SHP77 treated with DMSO at 0.1 percent for 48 hours (cell line): ENCODE data around the gene PECR.
"Not testable (repeated sequence)": the region's sequence is repeated elsewhere in the genome, so short reads cannot be mapped to it uniquely, and the experiment has no call there.

Source experiments
- DNase-seq: peaks from one replicate; lab custom pipeline; 2025; lab: John Stamatoyannopoulos, UW

PECR gene

DNA sequence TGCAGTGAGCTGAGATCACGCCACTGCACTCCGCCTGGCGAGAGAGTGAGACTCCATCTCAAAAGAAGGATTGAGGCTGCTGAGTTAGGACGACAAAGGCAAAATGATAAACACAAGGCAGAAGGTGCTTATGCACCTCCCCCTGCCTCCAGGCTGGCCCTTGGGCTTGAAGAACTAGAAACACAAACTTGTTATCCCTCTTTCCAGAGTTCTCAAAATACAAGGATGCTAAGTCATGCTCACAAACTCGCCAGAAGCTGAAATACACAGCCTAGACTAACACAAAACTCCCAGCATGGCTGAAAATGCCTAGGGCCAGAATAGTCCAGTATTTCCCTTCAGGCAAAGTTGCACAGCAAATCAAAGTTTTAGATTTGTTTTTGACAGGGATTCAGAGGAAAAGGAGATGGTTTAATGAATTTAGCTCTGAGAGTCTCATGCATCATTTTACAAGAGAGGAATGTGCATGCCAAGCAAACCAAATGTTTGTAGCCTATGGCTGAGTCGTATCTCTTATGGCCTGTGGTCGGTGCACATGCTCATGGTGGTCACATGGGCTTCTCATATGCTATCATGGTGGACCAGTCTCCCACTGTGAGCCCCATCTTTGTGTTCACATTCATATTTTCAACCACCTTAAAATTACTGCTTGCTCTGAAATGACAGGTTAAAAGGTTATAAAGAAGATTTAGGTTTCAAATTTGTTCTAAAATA, 52.0 kb downstream of the PECR start:
- no peak for DNase-seq

GRCh38 chr2:216024779-216025336, 56.8 kb downstream of the PECR start:
- DNase-seq = no peak

DNA sequence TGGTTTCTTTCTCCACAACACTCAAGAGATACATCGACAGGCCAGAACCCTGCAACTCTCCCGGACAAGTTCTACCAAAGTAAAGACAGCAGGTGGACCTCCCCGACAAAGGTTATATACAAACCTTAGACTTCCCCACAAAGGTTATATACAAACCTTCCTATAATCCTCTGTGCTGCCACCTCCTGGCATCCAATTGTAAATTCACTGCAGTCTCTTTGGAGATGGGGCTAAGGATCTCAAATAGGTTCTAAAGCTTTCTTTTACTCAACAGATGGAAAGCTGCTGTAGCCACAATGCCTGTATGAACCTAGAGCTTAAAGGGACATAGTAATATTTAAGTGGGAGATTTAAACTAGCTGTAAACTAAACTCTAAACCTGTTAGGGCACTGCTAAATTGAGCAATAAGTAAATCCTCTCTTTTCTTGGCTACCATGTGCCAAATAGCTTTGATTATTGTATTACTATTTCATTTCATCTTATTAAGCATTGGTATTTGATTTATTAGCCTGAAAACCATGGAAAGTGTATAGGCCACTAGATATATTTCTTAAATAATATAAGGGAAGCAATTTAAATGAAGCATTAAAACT, 58.5 kb downstream of the PECR start:
- peak; percentile 24 for DNase-seq

DNA sequence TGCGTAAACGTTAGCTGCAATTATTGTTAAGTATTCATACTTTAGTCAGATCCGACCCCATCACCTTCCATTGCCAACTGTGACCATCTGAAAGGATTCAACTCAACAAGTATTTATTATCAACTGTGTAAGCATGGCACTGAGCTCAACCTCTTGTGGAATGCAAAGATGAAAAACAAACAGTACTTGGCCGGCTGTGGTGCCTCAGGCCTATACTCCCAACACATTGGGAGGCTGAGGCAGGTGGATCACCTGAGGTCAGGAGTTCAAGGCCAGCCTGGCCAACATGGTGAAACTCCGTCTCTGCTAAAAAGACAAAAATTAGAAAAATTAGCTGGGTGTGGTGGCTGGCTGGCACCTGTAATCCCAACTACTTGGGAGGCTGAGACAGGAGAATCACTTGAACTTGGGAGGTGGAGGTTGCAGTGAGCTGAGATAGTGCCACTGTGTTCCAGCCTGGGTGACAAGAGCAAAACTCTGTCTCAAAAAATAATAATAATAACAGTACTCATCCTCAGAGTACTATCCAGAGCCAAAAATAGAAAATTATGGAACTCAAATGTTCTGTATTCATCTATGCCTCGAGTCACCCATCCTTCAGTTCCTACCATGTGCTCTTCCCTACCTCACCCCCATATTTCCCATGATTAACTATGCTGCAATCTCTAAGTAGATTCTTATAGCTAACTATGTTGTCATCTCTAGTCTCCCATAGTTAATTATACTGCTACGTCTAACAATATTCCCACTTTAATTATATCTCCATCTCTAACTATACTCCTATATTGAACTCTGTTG, 59.6 kb downstream of the PECR start:
- DNase-seq = no peak

DNA sequence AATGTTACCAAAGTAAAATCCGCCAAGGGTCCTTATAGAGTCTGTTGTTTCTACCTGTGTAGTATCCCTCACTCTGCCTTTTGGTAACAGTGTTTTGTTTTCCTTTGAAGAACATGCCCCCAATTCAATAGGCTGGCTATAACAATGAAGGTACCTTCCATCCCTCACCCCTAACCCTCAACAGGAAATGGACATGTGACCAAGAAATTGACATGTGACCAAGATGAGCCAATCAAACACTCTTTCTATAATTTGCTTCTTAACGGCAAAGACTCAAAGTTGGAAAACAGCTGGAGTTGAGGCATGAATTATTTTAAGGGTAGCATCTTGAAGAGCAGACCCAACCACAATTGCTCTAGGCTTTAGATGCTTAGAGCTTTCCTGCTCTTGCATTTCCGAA, 62.9 kb downstream of the PECR start:
- no peak for DNase-seq

GRCh38 chr2:216017365-216017764, 64.2 kb downstream of the PECR start:
- no peak for DNase-seq

- DNase-seq = no peak
Observed at GRCh38 chr2:216016581-216016980, 65.0 kb downstream of the PECR start.

DNA sequence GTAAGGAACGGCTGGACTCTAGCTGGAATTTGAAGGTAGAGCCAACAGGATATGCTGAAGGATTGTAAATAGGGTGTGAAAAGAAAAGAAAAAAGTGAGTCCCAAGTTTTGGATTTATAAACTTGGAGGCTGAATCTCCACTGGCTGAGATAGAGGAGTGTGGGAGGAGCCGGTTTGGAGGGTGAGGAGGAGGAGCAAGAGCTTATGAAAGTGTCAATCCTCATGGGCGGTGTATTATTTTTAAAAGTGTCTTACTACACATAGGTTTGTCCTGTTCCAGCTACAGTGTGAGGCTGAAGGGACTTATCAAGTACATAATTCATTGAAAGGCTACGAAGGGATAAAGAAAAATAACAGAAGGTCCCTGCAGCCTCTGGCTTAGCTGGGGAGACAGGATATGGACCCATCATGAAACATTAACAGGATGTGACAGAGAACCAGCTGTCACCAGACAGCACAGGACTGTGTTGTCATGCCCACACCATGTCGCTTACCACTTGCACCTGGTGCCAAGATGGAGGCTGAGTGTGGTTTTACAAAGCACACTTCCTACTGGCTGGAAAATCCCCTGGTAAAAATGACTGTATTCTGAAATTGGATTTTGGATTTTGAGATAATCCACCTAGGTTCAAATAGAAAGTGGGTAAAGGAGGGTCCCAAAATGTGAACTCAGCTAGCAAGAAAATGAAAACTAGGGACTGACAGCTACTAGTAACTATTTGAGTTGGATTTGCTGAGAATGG, 65.7 kb downstream of the PECR start:
- DNase-seq = peak; percentile 48

- DNase-seq = no peak
Observed at GRCh38 chr2:216014986-216015385, 66.6 kb downstream of the PECR start.

- no peak for DNase-seq
Observed at GRCh38 chr2:216014006-216014405, 67.6 kb downstream of the PECR start.

- peak; percentile 58 for DNase-seq
Observed at GRCh38 chr2:216013080-216013909, 68.3 kb downstream of the PECR start, which contains the start of gene MREG. Gene MREG (minus strand): TSS chr2:216013551. CDS start chr2:216013327, 224 bp downstream.

DNA sequence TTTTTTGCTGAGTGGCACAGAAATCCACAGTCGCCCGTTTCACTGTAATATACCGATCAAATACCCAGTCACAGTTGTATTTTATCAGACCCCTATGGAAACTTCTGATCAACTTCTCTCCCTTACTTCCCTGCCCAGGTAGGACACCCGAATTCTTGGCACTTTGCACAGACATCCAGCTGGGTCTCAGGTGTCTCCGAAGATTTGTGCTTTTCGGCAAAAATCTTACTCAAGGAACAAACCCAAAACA, 68.9 kb downstream of the PECR start:
- DNase-seq = no peak

DNA sequence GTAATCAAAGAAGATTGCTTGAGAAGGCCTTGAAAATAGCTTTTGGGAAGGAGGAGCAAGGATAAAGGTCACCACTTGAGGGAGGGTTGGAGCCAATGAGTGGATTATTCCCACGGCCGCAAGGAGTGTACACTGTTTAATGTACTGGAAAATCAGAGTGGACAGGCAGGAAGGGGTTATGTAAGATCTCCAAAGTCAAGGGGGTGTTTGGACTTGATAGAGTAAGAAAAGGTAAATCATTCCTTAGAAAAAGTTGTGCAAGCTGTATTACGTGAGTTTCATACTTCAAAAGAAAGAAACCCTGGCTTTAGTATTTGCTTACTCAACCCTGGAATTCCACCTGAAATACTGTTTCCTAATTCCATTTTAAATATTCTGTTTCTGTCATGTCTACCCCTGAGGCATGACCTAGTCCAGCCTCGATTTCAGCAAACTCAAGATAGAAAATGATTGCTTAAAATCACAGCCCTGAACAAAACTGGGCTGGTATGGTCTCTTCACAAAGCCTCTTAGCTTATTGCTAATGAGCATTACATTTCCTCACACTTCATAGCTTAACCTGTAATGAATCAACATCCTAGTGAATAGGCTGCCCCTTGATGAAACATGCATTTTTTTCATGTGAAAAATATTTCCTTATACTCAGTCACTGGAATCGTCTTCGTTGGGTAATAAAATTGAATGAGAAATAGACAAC, 69.3 kb downstream of the PECR start:
- DNase-seq = no peak

DNA sequence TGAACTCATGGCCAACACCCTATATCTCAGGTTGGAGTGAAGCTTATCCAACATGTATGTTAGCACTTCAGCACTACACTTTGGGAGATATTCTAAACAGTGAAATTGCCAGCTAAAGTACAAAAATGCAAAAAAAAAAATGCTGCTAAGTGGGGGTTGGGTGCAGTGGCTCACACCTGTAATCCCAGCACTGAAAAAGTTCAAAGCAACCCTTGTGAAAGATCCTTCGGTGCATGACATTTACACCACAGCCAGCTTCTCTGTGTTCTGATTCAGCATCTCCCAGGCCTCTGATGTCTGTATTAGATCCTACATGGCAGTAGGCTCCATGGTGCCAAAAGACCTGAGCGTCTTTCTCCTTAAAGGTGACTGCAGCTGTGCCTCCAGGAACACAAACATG, 72.4 kb downstream of the PECR start:
- not testable (repeated sequence) for DNase-seq

- no peak for DNase-seq
Observed at GRCh38 chr2:216008387-216008786, 73.2 kb downstream of the PECR start.

- DNase-seq = no peak
Observed at GRCh38 chr2:216006164-216006663, 75.4 kb downstream of the PECR start.

DNA sequence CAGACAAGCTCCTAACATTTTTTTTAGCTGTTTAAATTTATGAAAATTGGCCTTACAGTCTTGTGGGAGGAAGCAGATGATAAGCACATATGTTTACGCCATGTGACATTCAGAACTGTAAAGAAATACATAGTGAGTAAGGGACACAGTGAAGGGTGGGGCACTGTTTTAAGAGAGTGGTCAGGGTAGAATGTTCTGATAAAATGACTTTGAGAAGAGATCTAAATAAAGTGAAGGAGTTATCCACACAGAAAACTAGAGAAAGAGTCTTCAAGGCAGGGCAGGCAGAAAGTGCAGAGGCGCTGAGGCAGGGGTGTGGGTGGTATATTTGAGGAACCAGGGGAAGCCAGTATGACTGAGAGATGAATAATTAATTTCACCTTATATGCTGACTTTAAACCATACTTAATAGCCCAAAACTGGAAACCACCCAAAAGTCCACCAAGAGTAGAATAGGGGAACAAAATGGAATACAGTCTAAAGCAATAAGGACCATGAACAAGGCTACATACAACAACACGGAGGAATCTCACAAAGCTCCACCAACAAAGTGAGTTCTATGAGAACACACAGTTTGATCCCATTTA, 76.8 kb downstream of the PECR start:
- DNase-seq = no peak

- DNase-seq = no peak
Observed at GRCh38 chr2:216003876-216004696, 77.5 kb downstream of the PECR start.

- no peak for DNase-seq
Observed at GRCh38 chr2:216002693-216003092, 78.9 kb downstream of the PECR start.
